ENCODE data around the gene TIMP2.
"Not testable (repeated sequence)": the region's sequence is repeated elsewhere in the genome, so short reads cannot be mapped to it uniquely, and the experiment has no call there.

TIMP2 gene

GRCh38 chr17:78885956-78886355, 39.2 kb downstream of the TIMP2 start:
- DNase-seq = no peak

DNA sequence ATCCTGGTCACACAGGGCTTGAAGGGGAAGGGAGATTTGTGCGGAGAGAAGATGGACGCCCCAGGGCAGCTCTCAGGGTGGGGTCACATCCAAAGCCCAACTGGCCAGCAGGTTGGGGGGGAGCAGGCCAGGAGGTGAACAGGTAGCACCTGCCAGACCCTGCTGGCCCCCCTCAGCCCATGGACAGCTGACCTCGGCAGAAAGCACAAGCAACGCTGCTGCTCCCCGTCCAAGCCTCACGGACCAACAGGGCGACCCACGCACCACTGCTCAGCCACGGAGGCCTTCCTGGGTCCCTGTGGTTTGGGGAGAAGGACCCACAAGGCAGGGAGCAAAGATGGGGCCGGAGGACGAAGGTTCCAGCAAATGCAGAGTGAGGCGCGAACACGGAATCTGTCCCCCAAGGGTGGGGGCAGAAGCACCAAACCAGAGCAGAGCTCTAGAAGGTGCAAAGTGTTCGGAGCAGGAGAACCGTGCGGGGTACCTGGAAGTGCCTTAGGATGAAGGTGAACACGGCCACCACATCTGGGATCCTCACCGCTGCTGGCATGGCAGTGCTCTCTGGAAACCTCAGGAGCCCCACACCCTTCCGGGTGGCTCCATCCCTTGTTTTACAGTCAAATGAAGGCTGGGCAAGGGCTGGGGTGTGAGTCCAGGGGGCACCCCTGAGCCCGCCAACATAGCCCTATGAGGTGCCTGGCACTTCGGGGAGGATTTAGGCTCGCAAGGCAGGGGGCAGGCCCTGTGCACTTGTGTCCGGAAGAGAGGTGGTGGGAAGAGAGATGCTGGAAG, 40.1 kb downstream of the TIMP2 start:
- no peak for DNase-seq

DNA sequence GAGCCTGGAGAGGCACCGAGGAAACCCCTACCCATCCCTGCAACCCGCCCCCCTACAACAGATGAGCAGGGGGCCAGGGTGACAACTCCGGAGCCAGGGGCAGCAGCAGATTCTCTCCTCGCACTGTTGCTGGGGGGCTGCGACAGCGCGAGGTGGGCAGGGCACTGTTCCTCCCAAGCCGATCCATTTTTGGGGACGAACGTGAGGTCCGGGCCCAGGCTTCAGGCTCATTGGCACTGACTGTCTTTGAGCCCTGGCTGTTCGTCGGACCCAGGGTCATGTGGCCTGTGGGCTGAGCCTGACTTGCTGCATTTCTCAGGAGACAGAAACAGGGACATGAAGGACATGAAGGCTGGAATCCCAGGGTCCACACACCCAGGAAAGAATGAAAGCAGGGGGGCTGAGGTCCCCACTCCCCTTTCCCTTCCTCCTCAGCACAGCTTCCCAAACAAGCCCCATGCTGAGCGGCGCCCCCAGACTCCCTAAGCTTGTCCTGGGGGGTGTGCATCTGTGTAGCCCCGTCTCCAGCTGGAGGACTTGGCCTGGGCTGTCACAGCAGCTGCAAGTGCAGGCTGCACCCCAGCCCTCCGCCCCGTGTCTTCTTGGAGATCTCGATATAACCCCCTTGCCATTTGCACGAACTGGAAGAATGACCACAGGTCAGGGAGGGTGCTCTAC, 40.9 kb downstream of the TIMP2 start:
- DNase-seq = no peak

- DNase-seq = peak; percentile 29
Observed at GRCh38 chr17:78883533-78884131, 41.6 kb downstream of the TIMP2 start.

GRCh38 chr17:78883089-78883532, 42.1 kb downstream of the TIMP2 start:
- DNase-seq = no peak

DNA sequence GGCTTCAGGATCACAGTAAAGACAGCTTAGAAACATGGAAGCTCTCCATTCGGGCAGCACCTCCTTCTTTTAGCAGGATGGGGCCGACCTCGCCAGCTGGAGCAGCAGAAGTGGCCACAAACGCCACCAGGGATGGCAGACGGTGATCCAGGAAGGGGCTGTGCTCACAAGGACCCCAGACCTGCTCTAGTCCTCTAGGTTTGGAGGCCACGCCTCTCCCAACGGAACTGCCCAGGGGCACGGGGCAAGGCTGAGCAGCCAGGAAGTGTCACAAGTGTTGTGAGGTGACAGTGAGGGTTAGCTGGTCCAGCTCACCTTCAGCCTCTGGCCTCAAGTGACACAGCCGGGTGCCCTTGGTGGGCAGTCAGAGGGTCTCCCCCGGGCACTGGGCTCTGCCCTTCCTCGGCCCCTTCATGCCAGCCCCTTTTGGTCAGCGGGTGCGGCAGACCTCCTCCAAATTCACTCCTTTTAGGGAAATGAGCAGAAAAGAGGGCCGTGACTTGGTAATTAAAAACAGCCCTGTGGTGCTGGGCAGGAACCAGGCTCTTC, 42.6 kb downstream of the TIMP2 start:
- DNase-seq = no peak

DNA sequence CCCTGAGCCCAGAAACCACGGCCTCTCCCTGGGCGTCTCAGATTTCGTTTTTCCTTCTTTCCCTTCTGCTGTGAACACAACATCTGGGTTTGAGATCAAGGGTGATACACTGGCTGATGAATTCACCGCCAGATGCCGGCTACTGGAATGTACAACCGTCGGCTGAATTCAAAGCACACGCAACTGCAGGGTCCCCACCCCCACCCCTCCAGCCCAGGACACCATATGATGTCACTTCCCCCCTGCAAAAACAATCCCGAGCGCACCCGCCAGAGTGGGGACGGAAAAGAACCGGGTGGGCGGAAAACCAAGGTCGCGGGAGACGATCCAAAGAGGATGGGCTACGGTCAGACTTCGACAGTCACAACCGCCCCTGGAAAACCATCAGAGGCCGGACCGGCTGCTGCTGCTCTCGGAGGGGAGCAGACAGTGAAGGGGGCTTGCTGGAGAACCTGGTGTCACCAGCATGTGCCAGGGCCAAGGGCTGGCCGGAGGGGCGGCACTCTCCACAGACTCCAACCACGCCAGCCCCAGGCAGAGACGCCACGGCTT, 45.5 kb downstream of the TIMP2 start:
- DNase-seq = no peak

DNA sequence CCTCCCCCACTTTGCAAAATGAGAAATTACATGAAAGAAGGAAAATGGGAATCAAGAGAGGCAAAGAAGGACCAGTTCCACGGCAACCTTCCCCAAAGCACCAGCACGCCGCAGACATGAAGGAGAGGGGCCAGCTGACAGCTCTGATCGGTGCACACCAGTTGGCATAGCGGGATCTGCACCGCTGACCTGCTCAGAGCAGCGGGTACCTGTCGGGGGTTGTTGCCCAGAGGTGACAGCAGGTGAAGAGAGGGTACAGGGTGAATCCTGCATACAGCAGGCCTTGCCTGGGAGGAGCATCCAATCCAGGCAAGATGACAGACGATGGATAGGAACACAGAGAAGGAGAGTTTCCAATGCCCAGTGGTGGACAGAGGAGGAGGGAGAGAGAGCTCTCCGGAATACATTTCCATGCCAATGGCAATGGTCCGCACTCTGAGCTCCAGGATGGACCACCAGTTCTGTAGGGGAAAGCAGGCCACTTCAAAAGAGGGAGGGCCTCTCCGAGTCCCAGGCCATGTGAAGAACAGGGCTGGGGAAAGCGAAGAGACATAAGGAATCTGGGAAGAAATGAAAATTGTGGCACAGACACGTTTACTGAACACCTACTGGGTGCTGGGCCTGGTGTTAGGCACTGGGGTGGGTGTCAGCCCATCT, 46.2 kb downstream of the TIMP2 start:
- DNase-seq = no peak

- no peak for DNase-seq
Observed at GRCh38 chr17:78878261-78878660, 46.9 kb downstream of the TIMP2 start.

- not testable (repeated sequence) for DNase-seq
Observed at GRCh38 chr17:78876954-78877517, 48.2 kb downstream of the TIMP2 start.

GRCh38 chr17:78876094-78876597, 49.0 kb downstream of the TIMP2 start:
- no peak for DNase-seq

DNA sequence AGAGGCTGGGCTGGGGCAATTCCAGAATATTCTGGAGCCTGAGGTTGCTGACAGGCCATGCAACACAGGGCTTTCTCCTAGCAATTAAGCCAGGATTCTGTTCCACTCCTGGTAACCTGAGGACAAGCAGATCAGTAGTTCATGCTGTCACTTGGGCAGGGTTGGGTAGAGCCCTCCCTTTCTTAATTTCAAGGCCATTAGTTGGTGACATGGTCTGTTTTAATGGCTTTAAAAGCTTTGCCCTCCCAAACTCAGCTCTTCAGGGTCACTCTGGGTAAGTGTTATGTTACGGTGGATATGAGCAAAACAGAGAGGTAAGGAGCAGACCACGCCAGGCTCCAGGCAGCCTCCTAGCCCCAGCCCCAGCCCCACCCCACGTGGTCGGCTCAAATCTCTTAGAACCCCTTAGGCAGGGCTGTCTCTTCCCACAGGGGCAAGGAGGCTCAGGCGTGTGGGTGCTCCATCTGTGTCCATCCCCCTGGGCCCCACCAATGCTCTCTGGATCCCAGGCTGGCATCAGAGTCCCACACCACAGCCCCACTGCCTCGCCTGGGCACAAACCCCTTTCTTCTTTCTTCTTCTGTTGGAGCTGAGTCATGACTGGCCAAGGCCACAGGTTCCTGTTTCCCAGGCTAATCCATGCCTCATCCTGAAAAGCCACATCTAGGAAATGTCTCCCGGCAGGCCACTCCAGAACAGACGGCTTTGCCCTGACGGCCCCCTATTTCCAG, 49.7 kb downstream of the TIMP2 start:
- no peak for DNase-seq

DNA sequence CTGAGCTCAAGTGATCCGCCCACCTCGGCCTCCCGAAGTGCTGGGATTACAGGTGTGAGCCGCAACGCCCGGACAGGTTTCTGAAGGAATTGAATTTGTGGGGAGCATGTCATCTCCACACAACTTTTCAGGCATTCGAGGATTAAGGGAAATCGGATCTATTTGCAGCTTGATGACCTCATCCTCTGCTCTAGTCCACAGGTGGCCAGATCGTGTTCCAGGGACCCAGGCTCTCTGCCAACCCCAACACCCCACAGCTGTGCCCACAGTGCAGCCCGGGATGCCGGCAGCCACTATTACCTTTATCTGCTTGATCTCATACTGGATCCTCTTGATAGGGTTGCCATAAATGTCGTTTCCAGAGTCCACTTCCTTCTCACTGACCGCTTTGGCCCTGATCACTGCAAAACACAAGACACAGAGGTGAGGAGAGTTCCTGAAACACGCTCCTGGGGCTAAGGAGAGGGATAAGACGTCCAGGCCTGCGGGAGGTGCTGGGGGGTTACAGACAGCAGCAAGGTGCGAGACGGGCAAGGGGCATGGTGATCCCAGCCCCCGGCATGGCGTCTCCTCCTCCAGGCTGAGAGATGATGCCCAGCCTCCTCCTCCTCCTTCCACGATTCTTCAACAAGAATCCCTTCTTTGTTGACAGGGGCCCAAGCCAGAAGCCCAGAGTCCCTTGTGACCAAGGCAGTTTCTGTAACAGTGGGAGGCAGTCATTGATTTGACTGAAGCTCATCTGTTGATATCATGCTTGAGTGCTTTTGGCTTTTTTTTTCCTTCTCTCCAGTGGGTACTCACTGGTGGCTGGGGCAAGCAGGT, 51.5 kb downstream of the TIMP2 start:
- DNase-seq = peak; percentile 41

DNA sequence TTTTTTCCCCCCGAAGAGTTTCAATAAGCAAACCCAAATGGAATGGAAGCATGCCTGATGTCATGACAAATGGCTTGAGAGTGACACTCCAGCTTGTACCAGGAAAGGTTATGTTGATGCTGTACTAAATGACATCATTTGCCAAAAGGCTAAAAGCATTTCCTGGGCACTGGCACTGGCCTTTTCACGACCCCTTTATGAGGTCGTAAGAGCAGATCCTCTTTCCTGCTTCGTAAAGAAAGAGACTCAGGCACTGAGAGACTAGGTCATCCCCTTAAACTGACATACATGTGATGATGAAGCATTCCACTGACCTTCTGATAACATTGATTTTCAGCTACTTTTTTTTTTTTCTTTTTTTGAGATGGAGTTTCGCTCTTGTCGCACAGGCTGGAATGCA, 52.7 kb downstream of the TIMP2 start:
- DNase-seq = no peak

DNA sequence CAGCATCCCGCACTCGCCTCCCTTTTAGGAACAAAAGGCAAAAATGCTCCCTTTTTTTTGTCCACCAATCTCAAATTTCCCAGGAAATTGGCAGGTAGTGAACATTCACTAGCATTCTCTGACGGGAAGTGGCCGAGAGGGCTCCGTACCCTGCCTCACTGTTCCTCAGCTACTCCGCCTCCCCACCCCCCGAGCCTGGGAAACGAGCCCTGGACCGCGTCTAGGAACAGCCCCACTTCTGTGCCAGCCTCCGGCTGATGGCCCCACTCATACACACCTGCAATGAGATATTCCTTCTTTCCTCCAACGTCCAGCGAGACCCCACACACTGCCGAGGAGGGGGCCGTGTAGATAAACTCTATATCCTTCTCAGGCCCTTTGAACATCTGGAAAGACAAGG, 54.6 kb downstream of the TIMP2 start:
- no peak for DNase-seq

DNA sequence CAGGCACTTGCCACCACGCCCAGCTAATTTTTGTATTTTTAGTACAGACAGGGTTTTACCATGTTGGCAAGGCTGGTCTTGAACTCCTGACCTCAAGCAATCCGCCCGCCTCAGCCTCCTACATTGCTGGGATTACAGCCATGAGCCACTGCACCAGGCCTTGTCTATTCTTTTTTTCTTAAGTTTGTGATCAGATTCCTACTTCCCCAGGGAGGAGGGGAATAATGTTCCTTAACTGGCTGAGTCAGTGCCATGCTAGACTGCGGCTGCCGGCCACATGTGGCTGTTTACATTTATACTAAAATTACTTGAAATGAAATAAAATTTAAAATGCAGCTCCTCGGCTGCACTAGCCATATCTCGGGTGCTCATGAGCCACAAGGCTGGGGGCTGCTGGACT, 56.8 kb downstream of the TIMP2 start:
- no peak for DNase-seq

DNA sequence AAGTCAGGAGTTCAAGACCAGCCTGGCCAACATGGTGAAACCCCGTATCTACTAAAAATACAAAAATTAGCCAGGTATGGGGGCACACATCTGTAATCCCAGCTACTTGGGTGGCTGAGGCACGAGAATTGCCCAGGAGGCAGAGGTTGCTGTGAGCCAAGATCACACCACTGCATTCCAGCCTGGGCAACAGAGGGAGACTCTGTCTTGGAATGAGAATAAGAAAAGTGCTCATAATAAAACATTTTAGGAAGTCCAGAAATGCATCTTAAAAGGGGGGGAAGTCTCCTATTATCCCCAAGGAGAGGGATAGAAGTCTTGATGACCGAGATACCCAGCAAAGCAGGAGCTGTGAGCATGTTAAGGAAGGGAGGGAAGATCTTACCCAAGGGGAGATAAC, 58.1 kb downstream of the TIMP2 start:
- DNase-seq = not testable (repeated sequence)

DNA sequence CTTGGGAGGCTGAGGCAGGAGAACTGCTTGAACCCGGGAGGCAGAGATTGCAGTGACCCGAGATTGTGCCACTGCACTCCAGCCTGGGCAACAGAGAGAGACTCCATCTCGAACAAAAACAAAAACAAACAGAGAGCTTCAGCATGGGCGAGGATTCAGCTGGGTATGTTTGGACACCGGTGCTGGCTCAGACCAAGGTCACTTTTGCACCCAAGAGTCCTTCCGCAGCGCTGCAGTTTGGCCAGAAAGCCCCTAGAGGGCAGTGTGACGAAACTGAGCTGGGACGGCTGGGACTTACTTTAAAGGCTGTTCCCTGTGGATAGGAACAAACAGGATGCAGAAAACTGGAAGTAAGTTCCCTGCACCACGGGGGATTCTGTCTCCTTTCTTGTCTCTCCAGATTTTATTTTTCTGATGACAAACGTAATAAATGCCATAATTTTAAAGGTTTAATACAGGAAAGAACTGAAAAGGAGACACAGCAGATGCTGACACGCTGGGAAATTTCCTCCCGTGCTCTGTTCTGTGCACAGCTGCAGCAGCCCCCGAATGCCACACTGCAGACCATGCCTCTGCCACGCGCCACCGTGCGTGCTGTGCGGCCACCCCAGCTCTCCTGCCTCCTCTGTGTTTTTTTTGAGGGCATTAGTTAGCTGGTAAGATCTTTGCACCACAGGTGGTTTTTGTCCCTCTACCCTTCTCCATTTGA, 59.4 kb downstream of the TIMP2 start:
- DNase-seq = peak; percentile 30

DNA sequence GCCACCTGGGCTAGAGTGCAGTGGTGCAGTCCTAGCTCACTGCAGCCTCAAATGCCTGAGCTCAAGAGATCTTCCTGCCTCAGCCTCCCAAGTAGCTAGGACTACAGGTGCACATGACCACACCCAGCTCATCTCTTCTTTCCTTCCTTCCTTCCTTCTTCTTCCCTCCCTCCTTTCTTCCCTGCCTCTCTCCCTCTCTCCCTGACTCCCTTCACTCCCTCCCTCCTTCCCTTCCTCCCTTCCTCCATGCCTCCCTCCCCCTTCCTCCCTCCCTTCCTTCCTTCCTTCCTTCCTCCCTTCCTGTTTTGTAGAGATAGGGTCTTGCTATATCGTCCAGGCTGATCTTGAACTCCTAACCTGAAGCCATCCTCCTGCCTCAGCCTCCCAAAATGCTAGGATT, 61.1 kb downstream of the TIMP2 start:
- DNase-seq = no peak

Data from NCI-H2107 (cell line).